ENCODE measurements around the gene RBM20. TPM values are rescaled to one million over a fixed set of nuclear protein-coding genes. Genes with fewer than 3 reads are reported as not detected.

RBM20 gene
- polyA plus RNA-seq, 3 donors: not detected

DNA sequence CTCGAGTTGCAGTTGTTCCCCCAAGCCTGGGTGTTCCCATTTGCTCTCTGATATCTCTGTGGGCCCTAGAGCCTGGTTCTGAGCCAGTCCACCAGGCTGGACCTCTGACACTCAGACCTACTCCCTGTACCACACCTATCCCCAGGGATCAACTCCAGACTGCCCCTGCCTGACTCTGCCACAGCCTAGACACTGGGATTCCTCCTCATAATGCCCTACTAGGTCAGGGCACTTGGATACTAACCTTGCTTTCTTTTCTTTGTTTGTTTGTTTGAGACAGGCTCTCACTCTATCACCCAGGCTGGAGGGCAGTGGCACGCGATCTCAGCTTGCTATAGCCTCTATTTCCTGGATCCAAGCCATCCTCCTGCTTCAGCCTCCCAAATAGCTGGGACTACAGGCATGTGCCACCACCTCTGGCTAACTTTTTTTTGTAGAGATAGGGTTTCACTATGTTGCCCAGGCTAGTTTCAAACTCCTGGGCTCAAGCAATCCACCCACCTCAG lies 196.8 kb downstream of the RBM20 start:
- no peaks in the 10 kb centered on the region for H3K36me3 Mint-ChIP-seq
- Histone ChIP-seq H2AFZ (ENCODE audit: insufficient read depth, low read depth, low read length, poor library complexity, severe bottlenecking) (no peak overlapping the region), H3K27me3 (ENCODE audit: control insufficient read depth in 2 of 2, insufficient read depth in 2 of 2, low read length in 2 of 2) (no peaks in the 10 kb centered on the region), H3K9ac (ENCODE audit: insufficient read depth, low read length, poor library complexity, severe bottlenecking) (no peak overlapping the region), H3K27ac (ENCODE audit: low read depth in 1 of 2, low read length in 2 of 2) (no peak overlapping the region), H3K4me2 (replicated peaks; ENCODE audit: extremely low read depth, low read length, poor library complexity, severe bottlenecking) (no peak overlapping the region), H3K4me1 (ENCODE audit: control insufficient read depth in 1 of 2, insufficient read depth in 2 of 2, low read length in 2 of 2) (peaks cover 22 to 28% of the 10 kb centered on the region in 2 donors), H3K79me2 (ENCODE audit: insufficient read depth, low read length) (no peaks in the 10 kb centered on the region), H3K36me3 (replicated peaks in 1 of 2; ENCODE audit: control insufficient read depth in 1 of 2, insufficient read depth in 2 of 2, low read length in 2 of 2) (no peaks in the 10 kb centered on the region), H3K4me3 (replicated peaks in 1 of 3; ENCODE audit: low read depth in 2 of 3, low read length in 3 of 3) (no peak overlapping the region), H3K9me3 (replicated peaks in 1 of 2; ENCODE audit: control insufficient read depth in 1 of 2, insufficient read depth in 1 of 2, low read length in 2 of 2) (no peaks in the 10 kb centered on the region), H4K20me1 (ENCODE audit: insufficient read depth, low read length) (no peaks in the 10 kb centered on the region)
- peaks cover 37% of the 10 kb centered on the region for H3K4me1 Mint-ChIP-seq
- H3K9me3 Mint-ChIP-seq: no peaks in the 10 kb centered on the region
- DNase-seq: no peak
- no peaks in the 10 kb centered on the region for H3K27me3 Mint-ChIP-seq (ENCODE audit: low read depth in 3 of 3)
- TF ChIP-seq, protein P1, sequence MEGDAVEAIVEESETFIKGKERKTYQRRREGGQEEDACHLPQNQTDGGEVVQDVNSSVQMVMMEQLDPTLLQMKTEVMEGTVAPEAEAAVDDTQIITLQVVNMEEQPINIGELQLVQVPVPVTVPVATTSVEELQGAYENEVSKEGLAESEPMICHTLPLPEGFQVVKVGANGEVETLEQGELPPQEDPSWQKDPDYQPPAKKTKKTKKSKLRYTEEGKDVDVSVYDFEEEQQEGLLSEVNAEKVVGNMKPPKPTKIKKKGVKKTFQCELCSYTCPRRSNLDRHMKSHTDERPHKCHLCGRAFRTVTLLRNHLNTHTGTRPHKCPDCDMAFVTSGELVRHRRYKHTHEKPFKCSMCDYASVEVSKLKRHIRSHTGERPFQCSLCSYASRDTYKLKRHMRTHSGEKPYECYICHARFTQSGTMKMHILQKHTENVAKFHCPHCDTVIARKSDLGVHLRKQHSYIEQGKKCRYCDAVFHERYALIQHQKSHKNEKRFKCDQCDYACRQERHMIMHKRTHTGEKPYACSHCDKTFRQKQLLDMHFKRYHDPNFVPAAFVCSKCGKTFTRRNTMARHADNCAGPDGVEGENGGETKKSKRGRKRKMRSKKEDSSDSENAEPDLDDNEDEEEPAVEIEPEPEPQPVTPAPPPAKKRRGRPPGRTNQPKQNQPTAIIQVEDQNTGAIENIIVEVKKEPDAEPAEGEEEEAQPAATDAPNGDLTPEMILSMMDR (IDR thresholded peaks at IDR 0.05): no peak
- 20% methylated on average over 1 of the region's 3 CpGs for WGBS (ENCODE audit: insufficient coverage)
- H3K4me3 Mint-ChIP-seq: no peak overlapping the region
- intact Hi-C loops (cut with micrococcal nuclease): no loop called here
- H3K27ac Mint-ChIP-seq: peak overlapping the region in 2 of 7 donors; percentile 26 to 33

- peaks cover 36% of the 10 kb centered on the region for H3K4me1 Mint-ChIP-seq
Observed at GRCh38 chr10:110841767-110842267, 197.7 kb downstream of the RBM20 start.

More at GRCh38 chr10:110841767-110842267, 197.7 kb downstream of the RBM20 start:
- Histone ChIP-seq H3K9me3 (replicated peaks in 1 of 2; ENCODE audit: control insufficient read depth in 1 of 2, insufficient read depth in 1 of 2, low read length in 2 of 2) (no peaks in the 10 kb centered on the region), H3K27me3 (ENCODE audit: control insufficient read depth in 2 of 2, insufficient read depth in 2 of 2, low read length in 2 of 2) (no peaks in the 10 kb centered on the region), H3K27ac (ENCODE audit: low read depth in 1 of 2, low read length in 2 of 2) (no peak overlapping the region), H3K4me2 (replicated peaks; ENCODE audit: extremely low read depth, low read length, poor library complexity, severe bottlenecking) (no peak overlapping the region), H4K20me1 (ENCODE audit: insufficient read depth, low read length) (no peaks in the 10 kb centered on the region), H3K36me3 (replicated peaks in 1 of 2; ENCODE audit: control insufficient read depth in 1 of 2, insufficient read depth in 2 of 2, low read length in 2 of 2) (no peaks in the 10 kb centered on the region), H3K9ac (ENCODE audit: insufficient read depth, low read length, poor library complexity, severe bottlenecking) (no peak overlapping the region), H3K79me2 (ENCODE audit: insufficient read depth, low read length) (no peaks in the 10 kb centered on the region), H2AFZ (ENCODE audit: insufficient read depth, low read depth, low read length, poor library complexity, severe bottlenecking) (no peak overlapping the region), H3K4me1 (ENCODE audit: control insufficient read depth in 1 of 2, insufficient read depth in 2 of 2, low read length in 2 of 2) (peaks cover 22 to 28% of the 10 kb centered on the region in 2 donors), H3K4me3 (replicated peaks in 1 of 3; ENCODE audit: low read depth in 2 of 3, low read length in 3 of 3) (no peak overlapping the region)
- intact Hi-C loops (cut with micrococcal nuclease): no loop called here
- DNase-seq: no peak
- TF ChIP-seq, protein P1 (IDR thresholded peaks at IDR 0.05): no peak
- Mint-ChIP-seq H3K9me3 (no peaks in the 10 kb centered on the region), H3K4me3 (no peak overlapping the region), H3K27me3 (ENCODE audit: low read depth in 3 of 3) (no peaks in the 10 kb centered on the region), H3K27ac (peak overlapping the region in 1 of 7 donors; percentile 37), H3K36me3 (no peaks in the 10 kb centered on the region)
- 92% methylated on average over 9 of the region's 9 CpGs for WGBS (ENCODE audit: insufficient coverage)

Measured in CD14-positive monocyte (primary cell).